SK-N-SH (cell line): ENCODE results near the gene PNLDC1. TPM values are rescaled to one million over a fixed set of nuclear protein-coding genes. Genes with fewer than 3 reads are reported as not detected.

Experiments
- CTCF ChIA-PET: fragments of 300-600, 350-600 bp; formaldehyde crosslinking; extraction: SDS; loops from one replicate; lab custom pipeline; 2021; lab: Yijun Ruan, JAX
- POLR2A ChIA-PET: fragments of 350-600 bp; sonication (Branson Sonifier 250); formaldehyde crosslinking; extraction: SDS; loops from one replicate; lab custom pipeline; 2020; ENCODE audit warnings: antibody characterized with exemption, inconsistent platforms; lab: Yijun Ruan, JAX
- DNase-seq: peaks from one replicate; pipeline ENCODE4 v3.0.0; 2012
- H2AFZ ChIP-seq: fragments of 200-600 bp; sonication (generic); 2 replicates; pipeline ENCODE4 v1.8.1; 2016; ENCODE audit warnings: antibody characterized with exemption, mild to moderate bottlenecking, low read depth
- H3F3A ChIP-seq: fragments of 200-600 bp; sonication (generic); replicated peaks from 2 replicates; pipeline ENCODE3; 2016; ENCODE audit warnings: antibody characterized with exemption, mild to moderate bottlenecking; ENCODE audit not compliant: insufficient read depth
- H3K27ac ChIP-seq, 2 experiments: fragments of 200-500 bp in 1 of 2; fragments of 200-600 bp in 1 of 2; sonication (Bioruptor generic) in 1 of 2; sonication (generic), shearing (Covaris generic) in 1 of 2; 2 replicates each; pipeline versions ENCODE4 v1.5.1 to v1.6.1; 2014 to 2016; ENCODE audit warnings: low read depth in 2 of 2, inconsistent platforms in 1 of 2, low read length in 1 of 2, mild to moderate bottlenecking in 1 of 2, mixed read lengths in 1 of 2
- H3K27me3 ChIP-seq: fragments of 200-600 bp; sonication (generic), shearing (Covaris generic); 2 replicates; pipeline ENCODE4 v1.6.1; 2016; ENCODE audit warnings: mixed run types; ENCODE audit not compliant: insufficient read depth
- H3K36me3 ChIP-seq, 2 experiments: fragments of 200-500 bp in 1 of 2; fragments of 200-600 bp in 1 of 2; sonication (Bioruptor generic) in 1 of 2; sonication (generic) in 1 of 2; replicated peaks in 1 of 2; 2 replicates each; pipeline versions ENCODE3 to v1.5.1; 2014 to 2016; ENCODE audit warnings: low read length in 1 of 2, mild to moderate bottlenecking in 1 of 2; ENCODE audit not compliant: insufficient read depth in 2 of 2, control insufficient read depth in 1 of 2
- H3K4me1 ChIP-seq, 2 experiments: fragments of 200-500 bp in 1 of 2; fragments of 200-600 bp in 1 of 2; sonication (Bioruptor generic) in 1 of 2; sonication (generic), shearing (Covaris generic) in 1 of 2; 2 replicates each; pipeline versions ENCODE4 v1.5.1 to v1.6.1; 2014 to 2016; ENCODE audit warnings: low read depth in 1 of 2, low read length in 1 of 2, mixed run types in 1 of 2; ENCODE audit not compliant: insufficient read depth in 2 of 2, control insufficient read depth in 1 of 2
- H3K4me2 ChIP-seq: fragments of 200-600 bp; sonication (generic), shearing (Covaris generic); 2 replicates; pipeline ENCODE4 v1.6.1; 2017; ENCODE audit warnings: mixed run types
- H3K4me3 ChIP-seq, 2 experiments: fragments of 200-500 bp in 1 of 2; fragments of 200-600 bp in 1 of 2; sonication (Bioruptor generic) in 1 of 2; sonication (generic), shearing (Covaris generic) in 1 of 2; 2 replicates each; pipeline versions ENCODE4 v1.5.1 to v1.8.1; 2014 to 2016; ENCODE audit warnings: low read depth in 2 of 2, inconsistent platforms in 1 of 2, low read length in 1 of 2, mild to moderate bottlenecking in 1 of 2, mixed read lengths in 1 of 2, moderate library complexity in 1 of 2
- H3K79me2 ChIP-seq: fragments of 200-600 bp; sonication (generic); 2 replicates; pipeline ENCODE4 v1.8.1; 2017; ENCODE audit warnings: mild to moderate bottlenecking; ENCODE audit not compliant: insufficient read depth
- H3K9ac ChIP-seq: fragments of 200-600 bp; sonication (generic); 2 replicates; pipeline ENCODE4 v1.6.1; 2017; ENCODE audit warnings: mixed run types
- H3K9me2 ChIP-seq: fragments of 200-600 bp; sonication (generic); 2 replicates; pipeline ENCODE4 v1.6.1; 2017; ENCODE audit warnings: mixed run types
- H3K9me3 ChIP-seq: fragments of 200-600 bp; sonication (generic); 2 replicates; pipeline ENCODE4 v1.6.1; 2017; ENCODE audit warnings: mixed run types, mild to moderate bottlenecking, moderate library complexity
- H4K20me1 ChIP-seq: fragments of 200-600 bp; sonication (generic); 2 replicates; pipeline ENCODE4 v1.6.1; 2017; ENCODE audit warnings: mild to moderate bottlenecking, mixed run types; ENCODE audit not compliant: insufficient read depth
- ELF1 ChIP-seq: IDR thresholded peaks from 2 replicates; pipeline ENCODE4 v1.4.0; 2012
- EP300 ChIP-seq, 2 experiments: IDR thresholded peaks; 2 replicates each; pipeline versions ENCODE4 v1.4.0 to v1.6.1; 2012; ENCODE audit warnings: borderline replicate concordance in 1 of 2, low read depth in 1 of 2, low read length in 1 of 2
- EZH2phosphoT487 ChIP-seq: fragments of 200-600 bp; sonication (generic); IDR thresholded peaks from 2 replicates; pipeline ENCODE4 v1.6.1; 2017; ENCODE audit warnings: low read depth, mixed run types, mild to moderate bottlenecking, antibody characterized with exemption, moderate library complexity, borderline replicate concordance
- FOSL2 ChIP-seq: IDR thresholded peaks from 2 replicates; pipeline ENCODE4 v1.4.0; 2012; ENCODE audit warnings: low read depth, mild to moderate bottlenecking, moderate library complexity, borderline replicate concordance
- GABPA ChIP-seq: IDR thresholded peaks from 2 replicates; pipeline ENCODE4 v1.4.0; 2012; ENCODE audit warnings: low read depth, mild to moderate bottlenecking
- JUND ChIP-seq: IDR thresholded peaks from 2 replicates; pipeline ENCODE4 v1.4.0; 2012
- MXI1 ChIP-seq: IDR thresholded peaks from 2 replicates; pipeline ENCODE4 v1.6.1; 2012; ENCODE audit warnings: mild to moderate bottlenecking, low read depth, low read length, improper control_type of control experiment
- NFIC ChIP-seq: IDR thresholded peaks from 2 replicates; pipeline ENCODE4 v1.4.0; 2012; ENCODE audit warnings: borderline replicate concordance
- NRF1 ChIP-seq: IDR thresholded peaks from 2 replicates; pipeline ENCODE4 v1.6.1; 2012; ENCODE audit warnings: low read depth, mild to moderate bottlenecking, low read length
- RAD21 ChIP-seq: IDR thresholded peaks from 2 replicates; pipeline ENCODE4 v1.6.1; 2012; ENCODE audit warnings: mild to moderate bottlenecking, low read length
- RCOR1 ChIP-seq: fragments of 150-350 bp; IDR thresholded peaks from 2 replicates; pipeline ENCODE4 v1.6.1; 2017; ENCODE audit warnings: antibody characterized with exemption, low read length
- SIN3A ChIP-seq: IDR thresholded peaks from 2 replicates; pipeline ENCODE4 v1.6.1; 2012; ENCODE audit warnings: low read depth, mild to moderate bottlenecking, low read length, moderate library complexity, borderline replicate concordance
- SMC3 ChIP-seq: IDR thresholded peaks from 2 replicates; pipeline ENCODE4 v1.6.1; 2012; ENCODE audit warnings: low read depth, low read length, improper control_type of control experiment
- YY1 ChIP-seq: IDR thresholded peaks from 2 replicates; pipeline ENCODE4 v1.4.0; 2012; ENCODE audit warnings: low read depth, mild to moderate bottlenecking
- WGBS: methylation state at CpG from one replicate; pipeline ENCODE4 v1.1.6; 2017; ENCODE audit warnings: low lambda C conversion rate; 5-methylcytosine and 5-hydroxymethylcytosine counted together
- polyA plus RNA-seq, 3 experiments: library from polyadenylated mRNA; depleted of rRNA; stranded (reverse); fragments of >200 nt; gene quantifications; 2 replicates each; pipeline ENCODE4 v1.2.3, GENCODE V29; 2012
- TF ChIP-seq, protein P1 (sequence below): fragments of 200-600 bp; sonication (generic); IDR thresholded peaks from 2 replicates; pipeline ENCODE4 v1.6.1; 2017; ENCODE audit warnings: antibody characterized with exemption, mild to moderate bottlenecking, moderate library complexity
- TF ChIP-seq, protein P2 (sequence below): IDR thresholded peaks from 2 replicates; pipeline ENCODE4 v1.4.0; 2012; ENCODE audit warnings: low read depth, borderline replicate concordance
- TF ChIP-seq, protein P3 (sequence below): fragments of 150-350 bp; IDR thresholded peaks from 2 replicates; pipeline ENCODE4 v1.6.1; 2016; ENCODE audit warnings: mild to moderate bottlenecking, low read depth, low read length
- TF ChIP-seq, protein P4 (sequence below): IDR thresholded peaks from 2 replicates; pipeline ENCODE4 v1.6.1; 2012; ENCODE audit warnings: mild to moderate bottlenecking, low read depth, low read length, moderate library complexity

The PNLDC1 gene
- polyA plus RNA-seq, 1 of the 3 experiments (the other 2 are of a cell fraction) = not detected

DNA sequence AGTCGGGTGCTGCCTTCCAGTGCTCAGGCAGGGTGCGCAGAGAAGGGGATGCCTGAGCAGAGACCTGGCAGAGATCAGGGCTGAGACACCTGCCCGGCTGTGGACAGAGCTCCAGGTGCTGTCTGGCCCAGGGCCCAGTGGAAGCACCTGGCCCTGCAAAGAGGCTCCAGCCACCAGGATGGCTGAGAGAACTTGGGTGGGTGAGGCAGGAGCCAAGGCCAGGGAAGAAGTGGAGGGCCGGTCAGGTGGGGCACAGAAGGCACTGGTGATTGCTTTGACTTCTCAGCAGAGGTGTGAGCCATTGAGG is 31.2 kb downstream of the PNLDC1 start:
- H3K27ac ChIP-seq = no peak overlapping the region
- H3K9ac ChIP-seq = no peak overlapping the region
- no peaks in the 10 kb centered on the region for H3K9me2 ChIP-seq
- H3K4me1 ChIP-seq = no peaks in the 10 kb centered on the region
- no peaks in the 10 kb centered on the region for H4K20me1 ChIP-seq
- no peaks in the 10 kb centered on the region for H3K36me3 ChIP-seq
- WGBS = 64% methylated on average over 4 of the region's 4 CpGs
- no peaks in the 10 kb centered on the region for H3F3A ChIP-seq
- no peaks in the 10 kb centered on the region for H3K79me2 ChIP-seq
- no peak overlapping the region for H3K4me2 ChIP-seq
- TF ChIP-seq NRF1 = no peak
- TF ChIP-seq SIN3A = no peak
- TF ChIP-seq JUND = no peak
- TF ChIP-seq EP300 (IDR thresholded peaks at IDR 0.05; ENCODE audit: borderline replicate concordance in 1 of 2, low read depth in 1 of 2, low read length in 1 of 2) = no peak
- CTCF ChIA-PET = interaction anchor here (1.5 kb wide), 1 partner anchor 9 kb away, joined by 4 read pairs; no protein-coding TSS in a partner anchor
- H3K27me3 ChIP-seq = no peaks in the 10 kb centered on the region; the same call in 1 of the 2 replicates
- POLR2A ChIA-PET = no interaction called here
- no peaks in the 10 kb centered on the region for H3K9me3 ChIP-seq
- no peak overlapping the region for H3K4me3 ChIP-seq
- no peak for DNase-seq
- H2AFZ ChIP-seq = no peak overlapping the region

DNA sequence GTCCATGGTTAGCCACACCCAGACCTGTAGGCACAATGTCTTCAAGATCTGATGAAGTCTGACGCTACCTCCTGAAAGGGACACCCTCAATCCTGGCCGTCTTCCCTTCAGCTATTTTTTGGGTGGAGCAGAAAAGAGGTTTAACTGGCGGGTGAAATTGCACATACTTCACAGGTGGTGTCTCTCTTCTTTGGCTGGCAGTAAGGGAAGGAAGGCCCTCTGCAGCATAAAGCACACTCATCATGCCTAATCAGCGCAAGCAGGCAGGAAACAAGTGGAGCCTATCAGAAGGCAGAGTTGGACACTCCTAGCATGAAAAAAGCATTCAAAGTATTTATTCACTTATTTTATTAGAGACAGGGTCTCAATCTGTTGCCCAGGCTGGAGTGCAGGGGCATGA is 32.9 kb downstream of the PNLDC1 start:
- H3K4me2 ChIP-seq = no peak overlapping the region
- H3K4me3 ChIP-seq = no peak overlapping the region
- 69% methylated on average over 4 of the region's 4 CpGs for WGBS
- no peak for DNase-seq
- no peak overlapping the region for H3K9ac ChIP-seq
- no peaks in the 10 kb centered on the region for H3K36me3 ChIP-seq
- TF ChIP-seq FOSL2 = no peak
- no peak for TF ChIP-seq EZH2phosphoT487
- TF ChIP-seq ELF1 = no peak
- no peak for TF ChIP-seq NFIC
- TF ChIP-seq RCOR1 = no peak
- TF ChIP-seq, protein P1, sequence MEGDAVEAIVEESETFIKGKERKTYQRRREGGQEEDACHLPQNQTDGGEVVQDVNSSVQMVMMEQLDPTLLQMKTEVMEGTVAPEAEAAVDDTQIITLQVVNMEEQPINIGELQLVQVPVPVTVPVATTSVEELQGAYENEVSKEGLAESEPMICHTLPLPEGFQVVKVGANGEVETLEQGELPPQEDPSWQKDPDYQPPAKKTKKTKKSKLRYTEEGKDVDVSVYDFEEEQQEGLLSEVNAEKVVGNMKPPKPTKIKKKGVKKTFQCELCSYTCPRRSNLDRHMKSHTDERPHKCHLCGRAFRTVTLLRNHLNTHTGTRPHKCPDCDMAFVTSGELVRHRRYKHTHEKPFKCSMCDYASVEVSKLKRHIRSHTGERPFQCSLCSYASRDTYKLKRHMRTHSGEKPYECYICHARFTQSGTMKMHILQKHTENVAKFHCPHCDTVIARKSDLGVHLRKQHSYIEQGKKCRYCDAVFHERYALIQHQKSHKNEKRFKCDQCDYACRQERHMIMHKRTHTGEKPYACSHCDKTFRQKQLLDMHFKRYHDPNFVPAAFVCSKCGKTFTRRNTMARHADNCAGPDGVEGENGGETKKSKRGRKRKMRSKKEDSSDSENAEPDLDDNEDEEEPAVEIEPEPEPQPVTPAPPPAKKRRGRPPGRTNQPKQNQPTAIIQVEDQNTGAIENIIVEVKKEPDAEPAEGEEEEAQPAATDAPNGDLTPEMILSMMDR = no peak
- TF ChIP-seq, protein P2, sequence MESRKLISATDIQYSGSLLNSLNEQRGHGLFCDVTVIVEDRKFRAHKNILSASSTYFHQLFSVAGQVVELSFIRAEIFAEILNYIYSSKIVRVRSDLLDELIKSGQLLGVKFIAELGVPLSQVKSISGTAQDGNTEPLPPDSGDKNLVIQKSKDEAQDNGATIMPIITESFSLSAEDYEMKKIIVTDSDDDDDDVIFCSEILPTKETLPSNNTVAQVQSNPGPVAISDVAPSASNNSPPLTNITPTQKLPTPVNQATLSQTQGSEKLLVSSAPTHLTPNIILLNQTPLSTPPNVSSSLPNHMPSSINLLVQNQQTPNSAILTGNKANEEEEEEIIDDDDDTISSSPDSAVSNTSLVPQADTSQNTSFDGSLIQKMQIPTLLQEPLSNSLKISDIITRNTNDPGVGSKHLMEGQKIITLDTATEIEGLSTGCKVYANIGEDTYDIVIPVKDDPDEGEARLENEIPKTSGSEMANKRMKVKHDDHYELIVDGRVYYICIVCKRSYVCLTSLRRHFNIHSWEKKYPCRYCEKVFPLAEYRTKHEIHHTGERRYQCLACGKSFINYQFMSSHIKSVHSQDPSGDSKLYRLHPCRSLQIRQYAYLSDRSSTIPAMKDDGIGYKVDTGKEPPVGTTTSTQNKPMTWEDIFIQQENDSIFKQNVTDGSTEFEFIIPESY = no peak
- TF ChIP-seq SIN3A = no peak
- no peak for TF ChIP-seq JUND
- TF ChIP-seq NRF1 = no peak
- TF ChIP-seq, protein P3, sequence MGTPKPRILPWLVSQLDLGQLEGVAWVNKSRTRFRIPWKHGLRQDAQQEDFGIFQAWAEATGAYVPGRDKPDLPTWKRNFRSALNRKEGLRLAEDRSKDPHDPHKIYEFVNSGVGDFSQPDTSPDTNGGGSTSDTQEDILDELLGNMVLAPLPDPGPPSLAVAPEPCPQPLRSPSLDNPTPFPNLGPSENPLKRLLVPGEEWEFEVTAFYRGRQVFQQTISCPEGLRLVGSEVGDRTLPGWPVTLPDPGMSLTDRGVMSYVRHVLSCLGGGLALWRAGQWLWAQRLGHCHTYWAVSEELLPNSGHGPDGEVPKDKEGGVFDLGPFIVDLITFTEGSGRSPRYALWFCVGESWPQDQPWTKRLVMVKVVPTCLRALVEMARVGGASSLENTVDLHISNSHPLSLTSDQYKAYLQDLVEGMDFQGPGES = no peak
- TF ChIP-seq, protein P4, sequence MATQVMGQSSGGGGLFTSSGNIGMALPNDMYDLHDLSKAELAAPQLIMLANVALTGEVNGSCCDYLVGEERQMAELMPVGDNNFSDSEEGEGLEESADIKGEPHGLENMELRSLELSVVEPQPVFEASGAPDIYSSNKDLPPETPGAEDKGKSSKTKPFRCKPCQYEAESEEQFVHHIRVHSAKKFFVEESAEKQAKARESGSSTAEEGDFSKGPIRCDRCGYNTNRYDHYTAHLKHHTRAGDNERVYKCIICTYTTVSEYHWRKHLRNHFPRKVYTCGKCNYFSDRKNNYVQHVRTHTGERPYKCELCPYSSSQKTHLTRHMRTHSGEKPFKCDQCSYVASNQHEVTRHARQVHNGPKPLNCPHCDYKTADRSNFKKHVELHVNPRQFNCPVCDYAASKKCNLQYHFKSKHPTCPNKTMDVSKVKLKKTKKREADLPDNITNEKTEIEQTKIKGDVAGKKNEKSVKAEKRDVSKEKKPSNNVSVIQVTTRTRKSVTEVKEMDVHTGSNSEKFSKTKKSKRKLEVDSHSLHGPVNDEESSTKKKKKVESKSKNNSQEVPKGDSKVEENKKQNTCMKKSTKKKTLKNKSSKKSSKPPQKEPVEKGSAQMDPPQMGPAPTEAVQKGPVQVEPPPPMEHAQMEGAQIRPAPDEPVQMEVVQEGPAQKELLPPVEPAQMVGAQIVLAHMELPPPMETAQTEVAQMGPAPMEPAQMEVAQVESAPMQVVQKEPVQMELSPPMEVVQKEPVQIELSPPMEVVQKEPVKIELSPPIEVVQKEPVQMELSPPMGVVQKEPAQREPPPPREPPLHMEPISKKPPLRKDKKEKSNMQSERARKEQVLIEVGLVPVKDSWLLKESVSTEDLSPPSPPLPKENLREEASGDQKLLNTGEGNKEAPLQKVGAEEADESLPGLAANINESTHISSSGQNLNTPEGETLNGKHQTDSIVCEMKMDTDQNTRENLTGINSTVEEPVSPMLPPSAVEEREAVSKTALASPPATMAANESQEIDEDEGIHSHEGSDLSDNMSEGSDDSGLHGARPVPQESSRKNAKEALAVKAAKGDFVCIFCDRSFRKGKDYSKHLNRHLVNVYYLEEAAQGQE = no peak
- no peak for TF ChIP-seq SMC3
- no peak for TF ChIP-seq GABPA
- TF ChIP-seq MXI1 = no peak
- TF ChIP-seq RAD21 = no peak
- no peak for TF ChIP-seq YY1
- no peaks in the 10 kb centered on the region for H3K9me3 ChIP-seq
- H3K27me3 ChIP-seq = no peaks in the 10 kb centered on the region; the same call in 1 of the 2 replicates
- no peak overlapping the region for H3K27ac ChIP-seq
- ChIA-PET CTCF (no interaction called here), POLR2A (no interaction called here)
- no peak overlapping the region for H2AFZ ChIP-seq
- no peaks in the 10 kb centered on the region for H3K9me2 ChIP-seq
- H3K4me1 ChIP-seq = no peaks in the 10 kb centered on the region
- no peaks in the 10 kb centered on the region for H3K79me2 ChIP-seq
- H4K20me1 ChIP-seq = no peaks in the 10 kb centered on the region
- H3F3A ChIP-seq = no peaks in the 10 kb centered on the region
